Upper lobe of right lung (tissue), 1 donor: ENCODE results near the gene ETV3L. TPM values are rescaled to one million over a fixed set of nuclear protein-coding genes. Genes with fewer than 3 reads are reported as not detected.

Experiments used
- ATAC-seq: fragments of 200-7000 bp; cut with Tn5 transposase; one replicate; pipeline ENCODE4 v1.9.1; 2020; ENCODE audit warnings: mild to moderate bottlenecking, moderate library complexity
- DNase-seq: peaks from one replicate; pipeline ENCODE4 v3.0.0-alpha.2; 2020
- H3K27ac ChIP-seq: fragments of 200-600 bp; one replicate; pipeline ENCODE4 v1.8.0; 2022
- H3K27me3 ChIP-seq: fragments of 200-600 bp; one replicate; pipeline ENCODE4 v1.8.0; 2022; ENCODE audit warnings: mild to moderate bottlenecking
- H3K36me3 ChIP-seq: fragments of 200-600 bp; one replicate; pipeline ENCODE4 v1.8.0; 2022
- H3K4me1 ChIP-seq: fragments of 200-600 bp; one replicate; pipeline ENCODE4 v1.8.0; 2022
- H3K4me3 ChIP-seq: fragments of 200-600 bp; one replicate; pipeline ENCODE4 v1.8.0; 2022; ENCODE audit warnings: mild to moderate bottlenecking
- H3K9me3 ChIP-seq: fragments of 200-600 bp; one replicate; pipeline ENCODE4 v1.8.0; 2022
- CTCF ChIP-seq: fragments of 200-600 bp; IDR thresholded peaks from one replicate; pipeline ENCODE4 v1.8.0; 2022; ENCODE audit warnings: antibody characterized with exemption
- intact Hi-C: fragments of 100-400 bp; cut with DNase I; formaldehyde crosslinking; loops from one replicate; pipeline ENCODE4 v1.11.0; 2022
- total RNA-seq: library from RNA; stranded (reverse); fragmentation: NEBNext Ultra II Directional; extraction: Animal tissue kit (Norgen Biotek cat#: 25700); gene quantifications from one replicate; pipeline ENCODE4 v1.2.1, GENCODE V29; 2021
- donor health status: DM: no; HTN: yes; CAD: no; lungs with severe emphysema.

The ETV3L gene
- total RNA-seq, 1 donor from 2014 or later, result not detected

- ATAC-seq, result no peak
- H3K36me3 ChIP-seq, result no peaks in the 10 kb centered on the region
- intact Hi-C loops, result no loop called here
- no peak overlapping the region for H3K4me3 ChIP-seq
- H3K9me3 ChIP-seq, result no peaks in the 10 kb centered on the region
- DNase-seq, result peak; percentile 43
- H3K27ac ChIP-seq, result no peak overlapping the region
- peaks cover 27% of the 10 kb centered on the region for H3K27me3 ChIP-seq
- no peak for TF ChIP-seq CTCF
- no peaks in the 10 kb centered on the region for H3K4me1 ChIP-seq
Measured at GRCh38 chr1:157107702-157108101, 8.1 kb upstream of the ETV3L start.

GRCh38 chr1:157106813-157107189 is 7.2 kb upstream of the ETV3L start:
- Histone ChIP-seq H3K36me3 (no peaks in the 10 kb centered on the region), H3K27ac (no peak overlapping the region), H3K9me3 (no peaks in the 10 kb centered on the region), H3K4me3 (no peak overlapping the region), H3K27me3 (peaks cover 27% of the 10 kb centered on the region), H3K4me1 (no peaks in the 10 kb centered on the region)
- no peak for ATAC-seq
- peak; percentile 39 for DNase-seq
- intact Hi-C loops, result no loop called here
- no peak for TF ChIP-seq CTCF

- Histone ChIP-seq H3K27ac (no peak overlapping the region), H3K36me3 (no peaks in the 10 kb centered on the region), H3K27me3 (peaks cover 27% of the 10 kb centered on the region), H3K9me3 (no peaks in the 10 kb centered on the region), H3K4me3 (no peak overlapping the region), H3K4me1 (no peaks in the 10 kb centered on the region)
- TF ChIP-seq CTCF, result no peak
- peak; percentile 78 for ATAC-seq
- DNase-seq, result peak; percentile 73
- intact Hi-C loops, result no loop called here
Measured at GRCh38 chr1:157105988-157106812, 6.6 kb upstream of the ETV3L start.

- no peak for TF ChIP-seq CTCF
- DNase-seq (peak; percentile 55), ATAC-seq (no peak)
- intact Hi-C loops, result no loop called here
- no peaks in the 10 kb centered on the region for H3K9me3 ChIP-seq
- peaks cover 27% of the 10 kb centered on the region for H3K27me3 ChIP-seq
- no peak overlapping the region for H3K4me3 ChIP-seq
- no peak overlapping the region for H3K27ac ChIP-seq
- no peaks in the 10 kb centered on the region for H3K4me1 ChIP-seq
- H3K36me3 ChIP-seq, result no peaks in the 10 kb centered on the region
Measured at GRCh38 chr1:157105298-157105987, 5.8 kb upstream of the ETV3L start.

GRCh38 chr1:157104598-157105293 is 5.1 kb upstream of the ETV3L start:
- Histone ChIP-seq H3K36me3 (no peaks in the 10 kb centered on the region), H3K4me1 (no peaks in the 10 kb centered on the region), H3K9me3 (no peaks in the 10 kb centered on the region), H3K4me3 (no peak overlapping the region), H3K27ac (no peak overlapping the region), H3K27me3 (peaks cover 27% of the 10 kb centered on the region)
- no peak for TF ChIP-seq CTCF
- DNase-seq (peak; percentile 2), ATAC-seq (no peak)
- intact Hi-C loops, result no loop called here
